Ecto neural progenitor cell (in vitro differentiated cells): ENCODE data around the gene COG2.
"Not testable (repeated sequence)": the region's sequence is repeated elsewhere in the genome, so short reads cannot be mapped to it uniquely, and the experiment has no call there.

Experiments
- DNase-seq: peaks from one replicate; pipeline ENCODE4 v3.0.0-alpha.2; 2018; ENCODE audit warnings: low spot score

COG2 gene

DNA sequence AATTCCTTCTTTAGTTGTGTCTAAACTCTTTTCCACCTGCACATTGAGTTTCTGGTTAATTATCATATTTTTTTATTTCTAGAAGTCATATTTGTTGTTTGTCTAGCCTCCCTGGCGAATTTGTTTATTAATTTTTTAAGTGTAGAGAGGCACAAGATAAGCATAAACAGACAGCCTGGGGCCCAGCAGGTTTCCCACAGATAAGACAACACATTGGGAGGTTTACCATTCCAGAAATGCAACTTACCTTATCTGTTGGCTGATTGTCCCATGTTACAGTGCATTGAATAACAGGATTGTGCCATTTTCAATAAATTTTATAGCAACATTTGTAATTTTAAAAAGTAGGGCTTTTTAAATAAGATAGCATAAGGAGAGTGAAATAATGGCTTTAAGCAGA is 34.9 kb downstream of the COG2 start:
- DNase-seq: no peak

GRCh38 chr1:230679192-230679591 is 36.9 kb downstream of the COG2 start:
- no peak for DNase-seq

DNA sequence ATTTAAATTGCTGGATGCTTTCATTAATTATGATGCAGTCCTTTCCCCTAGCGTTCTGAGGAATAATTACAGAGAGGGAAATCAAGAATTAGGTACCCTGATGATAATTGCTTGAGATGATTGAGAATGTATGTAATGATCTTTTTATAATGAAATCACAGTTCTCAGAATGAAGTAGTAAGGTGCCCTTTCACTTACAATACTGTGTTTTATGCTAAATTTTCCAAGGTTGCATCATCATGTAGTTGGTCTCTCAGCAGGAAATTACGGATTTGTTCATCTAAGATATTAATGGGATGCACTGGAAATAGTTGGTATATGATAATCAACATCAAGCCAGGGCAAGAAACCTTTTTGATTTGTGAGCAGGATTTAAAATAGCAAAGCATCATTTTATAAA is 37.5 kb downstream of the COG2 start:
- DNase-seq: no peak

DNA sequence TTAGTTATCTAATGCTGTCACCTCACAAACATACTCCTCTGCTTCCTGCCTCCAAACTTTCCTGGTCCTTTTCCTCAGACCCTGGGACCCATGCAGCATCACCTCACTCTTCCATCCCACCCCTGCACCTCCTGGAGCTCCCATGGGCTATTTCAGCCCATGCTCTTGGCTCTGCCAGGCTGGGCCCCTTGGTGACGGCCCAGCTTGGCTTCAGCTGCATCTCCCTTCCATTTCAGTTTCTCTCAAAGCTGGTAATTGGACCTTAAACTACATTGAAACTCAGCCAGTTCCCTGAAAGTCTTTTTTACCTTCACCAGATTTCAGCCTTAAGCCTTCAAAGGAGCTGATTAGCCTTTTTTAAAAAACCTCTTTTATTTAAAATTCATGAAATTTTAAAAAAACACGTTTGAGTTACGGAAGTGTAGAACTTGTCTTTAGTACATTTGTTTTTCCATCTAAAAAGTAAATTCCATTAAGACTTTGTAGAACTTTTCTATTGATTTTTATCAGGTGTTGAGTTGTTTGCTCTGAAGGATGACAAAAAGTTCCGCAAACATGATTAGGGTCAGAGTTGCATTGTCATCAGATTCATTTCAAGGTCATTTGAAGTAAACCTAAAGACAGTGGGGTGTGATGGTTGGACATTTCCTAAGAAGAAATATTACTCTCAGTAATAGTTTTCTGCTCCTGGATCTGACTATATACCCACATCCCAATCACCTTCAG is 38.2 kb downstream of the COG2 start:
- no peak for DNase-seq

- DNase-seq: no peak
These were observed 39.3 kb downstream of the COG2 start for GRCh38 chr1:230681599-230681998.

- no peak for DNase-seq
These were observed 40.0 kb downstream of the COG2 start for GRCh38 chr1:230682274-230682673.

- DNase-seq: no peak
These were observed 40.8 kb downstream of the COG2 start for GRCh38 chr1:230682882-230683610.

- no peak for DNase-seq
These were observed 41.9 kb downstream of the COG2 start for GRCh38 chr1:230684146-230684545.

DNA sequence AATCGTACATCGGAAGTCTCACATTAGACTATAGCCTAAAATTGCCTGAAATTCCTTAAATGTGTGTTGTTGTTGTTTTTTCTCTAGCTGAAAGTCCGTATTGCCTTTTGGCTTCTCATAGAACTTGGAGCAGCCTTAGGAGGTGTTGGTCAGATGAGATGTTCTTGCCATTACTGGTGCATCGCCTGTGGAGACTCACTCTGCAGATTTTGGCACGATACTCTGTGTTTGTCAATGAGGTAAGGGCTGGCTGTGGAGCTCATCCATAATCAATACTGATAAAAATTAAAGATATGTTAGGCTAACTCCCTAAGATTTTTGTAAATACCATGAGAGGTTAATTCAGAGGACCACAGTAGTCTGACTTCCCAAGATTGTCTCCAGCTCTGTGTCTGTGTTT is 42.7 kb downstream of the COG2 start:
- no peak for DNase-seq

DNA sequence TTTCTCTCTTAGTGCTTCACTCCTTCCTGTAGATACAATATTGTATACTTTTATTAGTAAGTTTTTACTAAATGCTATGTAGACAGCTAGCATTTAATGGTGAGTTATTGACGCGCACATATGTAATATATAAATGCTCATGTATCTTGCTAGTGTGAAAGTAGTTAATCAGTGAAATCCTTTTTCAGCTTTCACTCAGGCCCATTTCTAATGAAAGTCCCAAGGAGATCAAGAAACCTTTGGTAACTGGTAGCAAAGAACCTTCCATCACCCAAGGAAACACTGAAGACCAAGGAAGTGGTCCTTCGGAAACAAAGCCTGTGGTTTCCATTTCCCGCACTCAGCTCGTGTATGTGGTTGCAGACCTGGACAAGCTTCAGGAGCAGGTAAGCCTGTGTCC is 44.5 kb downstream of the COG2 start:
- no peak for DNase-seq

- no peak for DNase-seq
These were observed 47.8 kb downstream of the COG2 start for GRCh38 chr1:230690101-230690500.

- DNase-seq: no peak
These were observed 49.3 kb downstream of the COG2 start for GRCh38 chr1:230691615-230692014.

DNA sequence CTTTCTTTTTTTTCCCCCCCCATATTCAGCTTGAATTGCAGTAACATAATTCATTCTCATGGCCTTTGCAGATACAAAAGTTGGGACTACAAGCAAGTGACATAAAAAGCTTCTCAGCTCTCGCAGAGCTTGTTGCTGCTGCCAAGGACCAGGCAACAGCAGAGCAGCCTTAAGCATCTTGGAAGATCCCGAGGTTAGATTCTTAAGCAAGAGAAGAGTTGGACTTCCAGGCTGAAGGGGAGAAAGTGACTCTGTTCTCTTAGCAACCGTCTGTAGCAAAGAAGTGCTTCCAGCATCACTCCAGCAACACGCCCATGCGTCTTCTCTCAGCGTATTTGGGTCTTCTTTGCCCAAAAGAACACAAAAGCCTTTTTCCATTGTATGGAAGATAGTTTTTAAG is 50.9 kb downstream of the COG2 start:
- DNase-seq: no peak

GRCh38 chr1:230693777-230694176 is 51.5 kb downstream of the COG2 start:
- no peak for DNase-seq

DNA sequence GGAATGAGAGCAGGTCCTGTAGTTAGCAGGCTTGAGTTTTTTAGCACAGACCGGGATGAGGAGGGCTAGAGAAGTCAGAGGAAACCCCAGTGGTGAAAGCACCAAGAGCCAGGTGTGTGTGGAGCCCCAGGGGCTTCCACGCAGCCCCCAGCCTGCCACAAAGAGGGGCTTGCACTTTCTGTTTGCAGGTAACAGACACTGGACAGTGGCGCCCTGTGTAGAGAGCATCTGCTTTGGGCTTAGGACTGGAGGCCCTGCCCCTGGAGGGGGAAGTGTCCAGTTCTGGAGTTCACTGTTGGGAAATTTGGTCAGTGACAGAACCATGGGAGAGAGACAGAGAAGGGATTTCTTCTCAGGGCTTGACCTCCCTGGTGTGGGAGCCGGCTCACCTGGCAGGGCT is 52.2 kb downstream of the COG2 start:
- no peak for DNase-seq

DNA sequence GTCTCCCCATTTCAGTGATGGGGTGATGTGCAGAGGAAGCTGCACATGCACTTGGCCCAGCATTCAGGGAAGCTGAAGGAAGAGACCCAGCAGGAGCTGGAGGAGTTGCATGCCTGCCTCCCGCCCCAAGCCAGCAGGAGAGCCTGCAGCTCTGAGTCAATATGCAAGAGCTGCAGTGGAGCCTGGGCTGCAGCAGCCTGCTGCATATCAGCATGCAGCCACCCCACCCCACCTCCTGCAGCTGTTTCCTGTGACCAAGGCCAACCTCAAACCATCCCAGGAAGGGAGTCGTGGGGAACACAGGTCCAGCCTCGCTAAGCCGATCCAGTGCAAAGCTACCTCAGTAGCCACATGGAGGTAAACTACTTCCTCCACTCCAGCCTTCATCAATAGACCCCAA is 52.7 kb downstream of the COG2 start:
- DNase-seq: no peak

- no peak for DNase-seq
These were observed 53.9 kb downstream of the COG2 start for GRCh38 chr1:230696218-230696617.

- DNase-seq: no peak
These were observed 54.6 kb downstream of the COG2 start for GRCh38 chr1:230696722-230697437.

GRCh38 chr1:230698130-230698529 is 55.8 kb downstream of the COG2 start:
- no peak for DNase-seq

DNA sequence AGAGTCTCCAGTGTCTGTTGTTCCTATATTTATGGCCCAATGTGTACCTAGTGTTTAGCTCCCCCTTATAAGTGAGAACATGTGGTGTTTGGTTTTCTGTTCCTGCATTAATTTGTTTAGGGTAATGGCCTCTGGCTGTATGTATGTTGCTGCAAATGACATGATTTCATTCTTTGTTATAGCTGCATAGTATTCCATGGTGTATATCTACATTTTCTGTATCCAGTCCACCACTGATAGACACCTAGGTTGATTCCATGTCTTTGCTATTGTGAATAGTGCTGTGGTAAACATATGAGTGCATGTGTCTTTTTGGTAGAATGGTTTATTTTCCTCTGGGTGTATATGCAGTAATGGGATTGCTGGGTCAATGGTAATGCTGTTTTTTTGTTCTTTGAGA is 56.7 kb downstream of the COG2 start:
- DNase-seq: not testable (repeated sequence)

GRCh38 chr1:230699716-230700115 is 57.4 kb downstream of the COG2 start:
- no peak for DNase-seq

DNA sequence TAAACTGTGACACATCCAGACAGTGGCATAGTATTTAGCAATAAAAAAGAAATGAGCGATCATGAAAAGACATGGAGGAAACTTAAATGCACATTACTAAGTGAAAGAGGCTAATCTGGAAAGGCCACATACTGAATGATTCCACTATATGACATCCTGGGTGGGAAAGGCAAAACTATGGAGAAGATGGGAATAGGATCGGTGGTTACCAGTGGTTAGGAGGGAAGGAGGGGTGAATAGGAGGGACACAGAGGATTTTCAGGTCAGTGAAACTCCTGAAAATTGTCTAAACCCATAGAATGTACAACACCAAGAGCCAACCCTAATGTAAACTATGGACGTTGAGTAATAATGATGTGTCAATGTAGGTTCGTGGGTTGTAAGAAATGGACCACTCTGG is 57.9 kb downstream of the COG2 start:
- no peak for DNase-seq

DNA sequence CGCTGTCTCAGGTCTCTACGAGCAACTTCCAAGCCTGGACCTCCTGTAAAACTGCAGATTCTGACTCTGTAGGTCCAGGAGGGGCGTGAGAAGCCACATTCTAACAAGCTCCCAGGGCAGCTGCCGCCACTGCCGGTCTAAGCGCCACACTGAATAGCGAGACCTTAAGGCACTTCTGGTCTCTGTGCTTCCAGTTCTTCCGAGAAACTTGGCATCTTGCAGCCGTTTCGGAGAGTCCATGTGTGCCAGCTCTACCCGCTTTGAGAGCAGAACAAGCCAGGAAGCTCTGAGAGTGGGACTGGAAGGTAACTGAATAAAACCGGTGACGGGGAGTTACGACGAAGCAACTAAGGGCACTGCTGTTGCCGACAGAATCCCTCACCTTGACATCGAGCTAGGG is 59.2 kb downstream of the COG2 start:
- no peak for DNase-seq
